NCI-H146 treated with DMSO at 0.1 percent for 48 hours (cell line): Measurements from ENCODE around the gene BACH2.
"Not testable (repeated sequence)": the region's sequence is repeated elsewhere in the genome, so short reads cannot be mapped to it uniquely, and the experiment has no call there.

ENCODE experiments used
- DNase-seq: peaks from one replicate; lab custom pipeline; 2025; ENCODE audit not compliant: unreplicated experiment; lab: John Stamatoyannopoulos, UW

Gene BACH2

DNA sequence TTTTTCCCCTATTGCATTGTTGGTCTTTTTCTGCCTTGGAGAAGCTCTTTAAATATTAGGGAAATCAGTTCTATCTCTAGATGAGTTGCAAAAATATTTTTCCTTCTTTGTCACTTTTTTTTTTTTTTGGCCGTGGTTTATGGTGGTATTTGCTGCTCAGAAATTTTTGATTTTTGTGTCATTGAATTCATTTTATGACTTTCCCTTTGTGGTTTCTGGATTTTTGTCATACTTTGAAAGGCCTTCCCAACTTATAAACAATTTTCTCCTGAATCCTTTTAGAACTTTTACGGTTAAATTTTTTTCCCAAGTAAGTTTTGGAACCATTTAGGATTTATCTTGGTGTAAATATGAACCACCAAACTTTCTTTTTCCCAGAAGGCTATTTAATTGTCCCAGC, 256.7 kb downstream of the BACH2 start:
- DNase-seq = no peak

DNA sequence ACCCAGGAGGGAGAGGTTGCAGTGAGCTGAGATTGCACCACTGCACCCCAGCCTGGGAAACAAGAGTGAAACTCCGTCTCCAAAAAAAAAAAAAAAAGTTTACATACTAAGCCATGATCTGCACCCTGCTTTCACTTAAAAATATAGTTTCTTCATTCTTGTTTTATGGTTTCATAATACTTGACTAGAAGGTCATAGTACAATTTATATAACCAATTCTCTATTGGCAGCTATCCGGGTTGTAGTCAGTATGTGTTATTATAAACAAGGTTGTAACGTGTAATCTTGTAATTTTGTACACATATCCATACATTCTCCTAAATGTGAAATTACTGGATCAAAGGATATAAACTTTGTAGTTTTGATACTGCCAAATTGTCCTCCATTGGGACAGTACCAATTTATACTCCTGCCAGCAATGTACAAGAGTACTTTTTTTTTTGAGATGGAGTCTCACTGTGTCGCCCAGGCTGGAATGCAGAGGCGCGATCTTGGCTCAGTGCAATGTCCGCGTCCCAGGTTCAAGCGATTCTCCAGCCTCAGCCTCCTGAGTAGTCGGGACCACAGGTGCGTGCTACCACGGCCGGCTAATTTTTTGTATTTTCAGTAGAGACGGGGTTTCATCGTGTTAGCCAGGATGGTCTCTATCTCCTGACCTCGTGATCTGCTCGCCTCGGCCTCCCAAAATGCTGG, 257.5 kb downstream of the BACH2 start:
- DNase-seq = no peak

DNA sequence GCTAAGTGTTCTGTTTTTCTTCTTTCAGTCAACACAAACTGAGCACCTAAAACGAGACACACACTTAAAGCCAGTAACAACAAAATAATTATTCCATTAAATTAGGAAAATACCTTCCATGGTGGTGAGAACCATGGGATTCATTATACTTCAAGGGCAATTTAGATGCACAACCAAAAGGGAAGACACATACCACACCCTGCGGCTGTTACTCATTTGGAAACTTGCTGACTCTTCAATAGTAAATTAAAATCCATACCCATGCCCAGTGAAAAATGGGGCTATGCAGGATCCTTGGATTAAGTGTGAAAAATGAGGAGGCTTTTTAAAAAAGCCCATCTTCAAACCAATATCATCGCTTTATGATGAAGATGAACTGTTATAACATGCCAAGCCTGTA, 259.7 kb downstream of the BACH2 start:
- no peak for DNase-seq

DNA sequence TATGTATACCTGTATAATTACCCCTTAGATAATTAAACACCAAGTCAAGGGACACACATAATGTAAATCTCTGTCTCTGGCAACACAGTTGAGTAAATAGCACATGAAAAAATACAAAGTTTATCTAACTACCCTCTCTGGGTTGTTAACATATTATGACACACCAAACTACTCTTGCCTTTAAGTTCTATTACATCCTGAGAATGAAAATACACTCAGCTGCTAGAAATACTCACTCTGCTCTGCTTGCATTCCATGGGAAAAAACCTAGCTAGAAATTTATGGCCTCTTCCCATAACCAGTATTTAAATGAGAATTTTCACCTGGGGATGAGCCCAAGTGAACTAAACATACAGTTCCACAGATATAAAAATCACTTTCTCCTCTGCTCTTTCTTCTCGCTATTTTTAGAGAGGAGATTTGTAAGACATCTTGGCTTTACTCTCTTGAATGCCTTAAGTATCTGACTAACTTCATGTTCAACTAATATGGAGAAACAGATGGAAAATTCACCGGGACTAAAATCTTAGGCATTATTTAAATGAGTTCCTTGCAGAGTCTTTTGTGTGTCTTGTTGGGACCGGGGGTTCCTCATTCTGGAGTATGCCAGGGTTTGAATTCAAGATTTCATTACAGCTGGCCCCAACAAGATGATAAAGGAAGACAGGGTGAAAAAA, 261.5 kb downstream of the BACH2 start:
- DNase-seq = no peak

DNA sequence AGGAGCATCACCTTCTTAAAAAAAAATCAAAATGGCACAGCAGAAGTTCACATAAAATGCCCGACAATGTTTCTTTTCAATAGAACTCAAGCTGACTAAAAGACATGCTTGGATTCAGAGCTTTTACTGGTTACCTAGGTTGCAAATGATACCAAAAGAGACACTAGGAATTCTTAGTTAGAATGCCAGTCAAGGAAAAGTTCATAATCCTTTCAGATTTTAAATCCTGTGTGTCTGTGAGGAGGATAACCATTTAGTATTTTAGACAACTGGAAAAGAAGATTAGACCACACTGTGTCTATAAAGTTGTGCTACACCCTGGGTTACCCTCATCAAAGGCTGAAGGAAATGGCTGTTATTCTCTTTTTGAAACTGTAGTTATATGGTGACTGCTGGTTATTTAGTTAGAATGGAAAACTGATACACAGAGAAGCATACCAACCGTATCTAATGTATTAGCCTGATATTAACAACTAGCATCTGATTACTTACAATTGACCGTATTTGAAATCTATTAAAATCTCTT, 262.8 kb downstream of the BACH2 start:
- DNase-seq = no peak

DNA sequence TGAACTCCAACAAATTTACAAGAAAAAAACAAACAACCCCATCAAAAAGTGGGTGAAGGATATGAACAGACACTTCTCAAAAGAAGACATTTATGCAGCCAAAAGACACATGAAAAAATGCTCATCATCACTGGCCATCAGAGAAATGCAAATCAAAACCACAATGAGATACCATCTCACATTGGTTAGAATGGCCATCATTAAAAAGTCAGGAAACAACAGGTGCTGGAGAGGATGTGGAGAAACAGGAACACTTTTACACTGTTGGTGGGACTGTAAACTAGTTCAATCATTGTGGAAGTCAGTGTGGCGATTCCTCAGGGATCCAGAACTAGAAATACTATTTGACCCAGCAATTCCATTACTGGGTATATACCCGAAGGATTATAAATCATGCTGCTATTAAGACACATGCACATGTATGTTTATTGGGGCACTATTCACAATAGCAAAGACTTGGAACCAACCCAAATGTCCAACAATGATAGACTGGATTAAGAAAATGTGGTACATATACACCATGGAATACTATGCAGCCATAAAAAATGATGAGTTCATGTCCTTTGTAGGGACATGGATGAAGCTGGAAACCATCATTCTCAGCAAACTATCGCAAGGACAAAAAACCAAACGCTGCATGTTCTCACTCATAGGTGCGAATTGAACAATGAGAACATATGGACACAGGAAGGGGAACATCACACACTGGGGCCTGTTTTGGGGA, 264.0 kb downstream of the BACH2 start:
- DNase-seq = not testable (repeated sequence)

DNA sequence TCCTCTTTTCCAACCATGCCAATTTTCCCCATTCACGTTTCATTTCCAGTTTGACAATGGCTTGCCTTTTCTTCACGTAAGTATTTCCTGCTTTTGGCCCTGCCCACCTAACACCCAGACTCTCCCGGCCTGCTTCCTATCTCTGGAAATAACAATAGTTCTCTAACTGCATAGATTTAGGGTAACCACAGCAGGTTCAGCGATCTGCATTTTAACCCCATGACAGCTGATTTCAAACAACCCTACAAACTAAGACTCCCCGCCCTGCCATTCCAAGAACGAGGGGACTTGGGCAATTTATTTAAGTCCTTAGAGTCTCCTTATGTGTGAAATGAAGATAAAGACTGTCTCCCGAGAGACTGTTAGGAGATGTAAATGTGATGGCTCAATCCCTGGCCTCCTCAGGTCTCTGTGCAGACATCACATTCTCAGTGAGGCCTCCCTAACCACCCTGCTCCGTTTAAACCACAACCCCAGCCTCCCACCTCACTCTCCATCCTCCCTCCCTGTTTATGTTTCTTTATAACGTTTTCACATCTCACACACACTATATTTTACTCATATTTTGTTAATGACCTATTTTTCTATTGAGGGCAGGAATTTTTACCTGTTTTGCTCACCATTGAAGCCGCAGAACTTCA, 267.5 kb downstream of the BACH2 start:
- DNase-seq = no peak

DNA sequence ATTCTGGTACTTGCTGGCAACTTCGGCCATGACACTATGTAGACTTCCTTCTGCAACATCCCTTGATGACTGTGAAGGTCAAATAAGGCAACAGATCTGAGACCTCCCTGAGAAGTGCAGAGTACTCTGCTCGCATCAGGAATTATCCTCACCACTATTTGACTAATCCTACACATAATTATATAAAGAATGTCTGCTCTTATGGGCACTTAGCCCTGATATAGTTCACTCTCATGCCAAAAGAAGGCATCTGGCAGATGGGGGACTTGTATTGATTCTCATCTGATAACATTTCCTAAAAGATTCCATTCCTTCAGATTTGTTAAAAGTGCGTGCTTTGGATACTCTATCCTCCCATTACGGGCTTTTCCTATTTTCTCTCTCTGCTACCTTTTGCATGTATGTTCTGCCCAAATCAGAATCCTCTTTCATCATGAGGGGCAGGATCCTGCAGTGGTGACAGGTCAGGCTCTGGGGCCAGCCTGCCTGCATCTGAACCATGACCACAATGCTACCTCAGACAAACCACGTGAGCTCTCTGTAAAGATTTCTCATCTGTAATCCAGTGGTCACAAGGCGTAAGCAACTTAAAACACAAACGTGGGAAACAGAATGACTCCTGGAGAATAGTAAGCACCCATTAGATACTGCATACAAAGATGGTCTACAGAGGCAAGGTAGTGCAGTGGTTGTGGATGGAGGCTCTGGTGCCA, 268.4 kb downstream of the BACH2 start:
- DNase-seq = no peak

DNA sequence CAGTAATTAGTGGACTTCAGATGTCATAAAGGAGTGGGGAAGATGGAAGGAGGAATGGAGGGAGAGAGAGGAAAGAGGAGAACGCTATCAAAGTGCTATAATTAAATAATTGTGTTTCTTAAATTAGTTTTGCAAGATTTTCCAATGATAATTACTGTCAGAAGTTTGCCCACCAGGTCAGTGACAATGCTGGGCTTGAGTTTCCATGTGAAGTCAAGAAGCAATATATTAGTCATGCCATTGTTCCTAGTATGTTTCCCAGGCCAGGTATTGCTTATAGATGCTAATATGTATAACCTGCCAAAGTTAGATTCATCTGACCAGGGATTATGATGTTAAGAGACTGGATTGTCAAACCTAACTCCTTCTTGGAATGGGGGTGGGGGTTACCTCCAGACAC, 270.4 kb downstream of the BACH2 start:
- DNase-seq = no peak

DNA sequence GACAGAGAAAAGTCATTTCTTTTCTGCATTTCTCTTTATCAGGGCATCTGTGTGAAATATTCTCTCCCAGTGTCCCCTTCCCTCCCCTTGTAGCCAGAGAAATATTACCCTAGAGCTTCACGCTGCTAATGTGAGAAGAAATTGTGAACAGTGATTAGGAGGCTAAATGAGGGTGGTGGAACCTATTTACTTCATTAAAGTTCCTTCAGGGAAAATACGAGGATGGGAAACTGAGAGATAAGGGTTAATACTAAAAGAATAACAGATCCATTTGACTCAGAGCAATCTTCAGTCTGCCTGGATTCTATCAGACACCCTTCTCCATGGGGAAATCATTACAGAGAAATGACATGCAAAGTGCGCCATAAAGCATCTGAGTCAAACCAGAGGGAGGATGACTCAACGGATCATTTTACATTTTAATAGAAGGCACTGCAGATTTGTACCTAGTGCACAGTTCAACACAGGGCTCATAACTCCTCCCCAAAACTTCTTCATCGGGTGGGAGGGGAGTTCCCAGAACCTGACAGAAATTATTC, 271.1 kb downstream of the BACH2 start:
- DNase-seq = no peak

DNA sequence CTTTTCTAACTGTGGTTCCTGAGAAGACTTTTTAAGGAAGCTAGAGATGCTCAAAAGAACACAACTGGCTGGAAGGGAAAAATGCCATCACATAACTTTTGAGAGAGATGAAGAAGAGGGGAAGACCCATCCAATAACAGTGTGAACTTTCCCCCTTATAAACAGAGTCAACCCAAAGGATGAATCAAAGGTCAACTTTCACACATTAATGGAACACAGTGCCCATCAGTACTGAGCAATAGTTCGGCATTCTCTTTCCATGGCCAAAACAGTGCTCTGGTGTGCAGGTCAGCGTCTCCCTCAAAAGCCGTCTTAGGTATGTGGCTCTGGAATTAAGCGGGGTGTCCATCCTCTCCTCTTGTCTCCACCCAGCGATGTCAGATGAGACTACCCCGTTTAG, 272.0 kb downstream of the BACH2 start:
- no peak for DNase-seq

DNA sequence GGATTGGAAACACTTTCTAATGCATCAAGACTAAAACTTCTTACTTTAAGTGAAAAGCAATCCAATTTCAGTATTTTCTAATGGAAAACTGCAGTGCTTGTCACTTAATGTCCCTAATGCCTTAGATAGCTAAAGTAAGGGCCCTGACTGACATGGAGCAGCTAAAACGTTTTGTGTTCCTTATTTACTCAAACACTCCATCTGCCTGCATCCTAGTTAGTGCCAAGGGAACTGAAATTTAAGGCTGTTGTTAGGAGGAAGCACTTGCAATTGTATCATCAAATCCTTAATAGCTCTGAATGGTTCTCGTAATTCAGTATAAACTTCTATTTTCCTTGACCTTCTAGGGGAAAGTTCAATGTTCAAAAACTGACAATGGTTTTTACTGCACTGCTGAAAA, 274.9 kb downstream of the BACH2 start:
- DNase-seq = no peak

DNA sequence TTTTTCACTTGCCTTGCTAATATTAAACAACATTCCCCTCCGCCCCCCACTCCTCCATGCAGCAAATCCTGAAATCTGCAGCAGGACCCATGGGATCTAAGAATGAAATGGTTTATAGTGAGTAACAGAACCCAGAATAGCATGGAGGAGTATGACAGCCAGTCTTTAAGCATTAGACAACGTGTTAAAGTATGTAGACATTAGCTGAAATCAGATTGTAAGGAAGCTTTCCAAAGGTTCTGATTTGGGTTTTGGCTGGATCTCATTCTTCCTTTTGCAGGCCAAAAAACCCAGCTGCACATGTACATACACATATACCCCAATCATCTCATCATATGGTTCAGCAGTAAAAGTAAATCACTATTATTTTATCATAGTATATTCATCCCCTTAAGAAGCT, 275.9 kb downstream of the BACH2 start:
- no peak for DNase-seq

DNA sequence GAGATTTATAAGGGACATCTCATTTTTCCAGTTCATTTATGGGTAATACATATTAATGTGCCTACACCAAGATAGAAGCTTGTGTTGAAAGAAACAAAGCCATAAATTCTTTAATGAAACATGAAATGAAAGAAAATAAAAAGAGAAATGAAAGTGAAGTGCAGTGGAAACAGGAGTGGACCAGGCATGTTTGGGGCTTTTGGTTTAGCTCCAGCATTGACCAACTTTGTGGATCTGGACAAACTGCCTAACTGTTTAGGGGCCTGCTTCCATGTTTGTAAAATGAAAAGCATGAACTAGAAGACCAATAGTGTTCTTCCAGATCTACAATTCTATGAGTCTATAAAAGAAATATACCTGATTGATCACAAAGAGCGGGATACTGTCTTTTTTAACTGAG, 277.4 kb downstream of the BACH2 start:
- DNase-seq = no peak

DNA sequence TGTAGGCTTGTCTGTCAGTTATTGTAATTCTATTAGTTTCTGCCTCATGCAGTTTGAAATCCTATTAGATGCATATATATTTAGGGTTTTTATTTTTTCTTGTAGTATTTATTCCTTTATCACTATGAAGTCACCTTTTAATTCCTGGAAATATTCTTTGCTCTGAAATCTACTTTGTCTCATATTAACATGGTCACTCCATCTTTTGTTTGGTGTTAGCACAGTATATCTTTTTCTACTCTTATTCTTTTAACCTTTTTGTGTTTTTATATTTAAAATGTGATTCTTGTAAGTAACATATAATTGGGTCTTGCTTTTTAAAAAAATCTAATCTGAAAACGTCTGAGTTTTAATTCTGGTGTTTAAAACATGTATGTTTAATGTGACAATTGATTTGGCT, 280.8 kb downstream of the BACH2 start:
- no peak for DNase-seq

DNA sequence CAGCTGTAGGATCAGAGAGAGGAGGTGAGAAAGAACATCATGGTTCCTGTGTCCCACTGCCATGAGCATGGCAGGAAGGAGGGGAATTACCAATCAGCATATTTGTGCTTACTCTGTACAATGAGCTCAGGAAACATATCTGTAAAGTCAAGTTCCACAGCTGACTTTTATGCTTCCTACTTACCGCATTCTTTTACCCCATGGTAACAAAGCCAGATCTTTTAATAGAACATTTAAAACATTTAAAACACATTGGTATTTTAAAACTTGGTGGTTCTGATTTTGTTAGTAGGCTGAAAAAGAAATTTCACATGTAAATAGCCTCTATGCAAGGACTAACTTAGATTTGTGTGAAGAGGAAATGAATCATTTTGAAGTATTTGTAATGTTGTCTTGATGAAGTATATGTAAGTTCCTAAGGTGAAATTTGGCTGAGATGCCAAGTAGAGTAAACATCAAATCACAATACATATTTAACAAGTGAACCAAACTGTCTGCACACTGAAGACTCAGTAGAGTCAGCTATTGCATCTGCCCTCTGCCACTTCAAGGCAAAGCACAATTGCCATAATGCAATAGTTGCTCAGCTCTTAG, 287.6 kb downstream of the BACH2 start:
- no peak for DNase-seq

DNA sequence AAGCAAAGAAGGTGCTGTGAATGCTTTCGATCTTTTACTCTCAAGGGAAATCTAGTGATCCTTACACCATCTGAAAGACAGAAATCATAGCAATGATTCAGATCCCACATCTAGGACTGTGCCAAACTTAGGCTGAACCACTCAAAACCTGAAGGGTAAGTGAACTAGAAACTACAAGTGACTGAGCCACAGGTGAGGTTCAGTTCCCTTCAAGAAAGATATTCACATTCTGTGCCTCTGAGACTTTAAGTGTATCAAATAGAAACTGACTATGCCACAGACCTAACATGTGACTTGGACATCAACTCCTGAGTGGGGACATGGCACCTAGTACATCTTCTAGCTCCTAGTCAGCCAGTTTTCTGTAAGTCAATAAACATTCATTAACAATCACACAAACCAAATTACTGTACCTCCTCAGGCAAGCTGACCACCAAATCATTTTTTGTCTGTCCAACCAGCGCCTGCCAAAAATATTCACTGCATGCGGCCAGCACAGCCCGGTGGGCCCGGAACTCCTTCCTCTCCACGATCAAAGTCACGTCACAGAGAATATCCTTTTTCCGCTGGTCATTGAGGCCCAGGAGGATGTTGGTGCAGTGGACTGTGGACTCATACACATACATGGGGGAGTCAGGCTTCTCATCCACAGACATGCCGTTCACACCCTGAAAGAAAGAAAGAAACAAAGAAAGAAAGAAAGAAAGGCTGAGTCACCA, 288.3 kb downstream of the BACH2 start:
- no peak for DNase-seq

DNA sequence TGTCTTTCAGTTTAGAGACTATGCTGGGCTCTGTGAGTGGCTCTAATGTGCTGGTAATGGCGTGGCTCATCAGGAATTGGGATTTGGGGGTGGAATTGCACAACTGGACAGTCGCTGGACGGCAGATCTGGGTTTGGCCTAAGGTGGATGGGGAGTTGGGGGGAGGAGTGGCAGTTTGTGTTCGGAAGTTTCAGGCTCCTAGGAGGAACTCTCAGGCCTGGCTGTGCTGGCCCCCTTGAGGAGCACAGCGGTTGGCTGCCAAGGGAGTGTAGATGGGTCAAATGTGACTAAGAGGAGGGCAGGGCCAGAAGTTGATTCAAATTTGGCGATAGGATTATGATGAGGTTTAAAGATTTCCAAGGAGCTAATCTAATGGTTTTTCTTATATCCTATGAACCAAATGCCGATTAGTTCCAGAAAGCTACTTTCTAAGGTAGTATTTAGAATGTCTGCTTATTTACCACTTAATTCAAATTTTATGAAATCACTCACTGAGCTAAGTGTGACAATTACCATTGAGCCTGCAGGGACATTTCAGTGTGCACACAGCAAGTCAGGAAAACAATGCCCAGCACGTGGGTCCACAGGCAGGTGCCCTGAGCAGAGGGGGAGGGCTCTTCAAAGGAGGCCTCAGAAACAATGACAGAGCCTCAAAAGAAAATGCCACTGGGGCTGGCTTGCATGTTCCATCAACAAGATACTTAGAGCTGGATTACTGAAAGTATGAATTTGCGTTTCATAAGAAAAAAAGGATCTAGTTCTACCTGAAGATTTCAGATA, 291.4 kb downstream of the BACH2 start:
- DNase-seq = no peak

DNA sequence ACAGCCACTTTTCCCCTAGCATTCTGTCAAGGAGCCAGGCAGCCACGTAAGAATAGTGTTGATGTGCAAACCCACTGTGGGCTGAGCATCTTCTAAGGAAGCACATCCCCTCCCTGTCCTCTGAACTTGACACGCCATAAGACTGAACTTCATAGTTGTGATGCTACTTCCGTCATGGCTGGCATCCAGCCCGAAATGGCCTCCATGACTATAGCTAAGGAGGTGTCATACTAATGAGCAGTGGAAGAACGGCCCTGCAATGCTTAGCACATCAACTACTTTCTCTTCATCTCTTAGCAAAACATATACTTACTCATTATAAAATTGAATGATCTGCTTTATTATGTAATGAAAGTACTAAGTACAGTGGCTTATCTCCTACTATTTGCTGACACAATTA, 292.1 kb downstream of the BACH2 start:
- no peak for DNase-seq
